GM21825 (cell line): ENCODE data around the gene KRT40.

Experiments
- ATAC-seq: cut with Tn5 transposase; IDR thresholded peaks from one replicate; pipeline ENCODE4 v1.9.1; 2021; ENCODE audit warnings: mild to moderate bottlenecking, moderate library complexity; ENCODE audit not compliant: unreplicated experiment

KRT40 gene

GRCh38 chr17:40953881-40954280, 30.2 kb downstream of the KRT40 start:
- no peak for ATAC-seq

DNA sequence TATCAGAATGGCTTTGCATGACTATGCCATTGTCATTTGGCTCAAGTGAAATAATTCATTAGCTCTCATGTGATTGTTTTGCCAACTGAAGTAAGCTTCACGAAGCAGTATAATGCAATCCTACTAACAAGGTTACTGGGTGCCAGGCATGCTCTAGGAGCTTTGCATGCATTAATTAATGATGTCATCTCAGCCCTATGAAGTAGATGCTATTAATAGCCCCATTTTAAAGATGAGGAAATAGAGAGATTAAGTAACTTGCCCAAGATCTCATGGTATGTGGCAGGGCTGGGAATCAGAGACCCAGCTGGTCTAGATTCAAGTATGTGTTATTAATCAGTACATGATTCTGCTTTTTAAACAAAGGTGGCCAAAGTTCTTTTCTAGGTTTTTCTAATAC, 31.5 kb downstream of the KRT40 start:
- no peak for ATAC-seq

GRCh38 chr17:40952154-40952553, 32.0 kb downstream of the KRT40 start:
- no peak for ATAC-seq

DNA sequence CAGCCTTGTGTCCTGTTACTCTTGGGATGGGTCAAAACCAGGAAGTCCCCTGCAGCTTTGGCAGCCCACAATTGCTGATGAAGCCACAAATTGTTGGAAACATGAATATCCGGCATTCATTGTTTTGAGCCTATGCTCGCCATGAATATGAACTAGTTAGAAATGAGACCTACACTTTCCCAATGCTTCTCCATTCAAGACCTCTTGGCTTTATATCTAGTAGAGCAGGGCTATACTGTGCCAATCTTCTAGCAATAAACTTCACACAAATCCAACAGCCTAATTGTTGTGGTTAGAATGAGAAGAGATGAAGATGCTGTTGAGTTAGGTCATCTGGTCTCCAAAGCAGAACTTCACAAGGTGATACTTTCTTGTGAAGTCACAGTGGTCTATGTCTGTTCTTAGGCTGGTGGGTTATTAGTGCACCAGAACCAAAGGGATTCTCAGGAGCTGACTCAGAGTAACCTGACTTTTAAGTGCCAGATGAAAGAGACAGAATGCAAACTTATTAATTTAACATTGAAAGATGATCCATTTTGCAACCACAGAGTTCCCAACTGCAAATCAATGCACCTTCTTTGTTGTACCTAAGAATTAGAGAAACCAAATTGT, 33.0 kb downstream of the KRT40 start:
- no peak for ATAC-seq

DNA sequence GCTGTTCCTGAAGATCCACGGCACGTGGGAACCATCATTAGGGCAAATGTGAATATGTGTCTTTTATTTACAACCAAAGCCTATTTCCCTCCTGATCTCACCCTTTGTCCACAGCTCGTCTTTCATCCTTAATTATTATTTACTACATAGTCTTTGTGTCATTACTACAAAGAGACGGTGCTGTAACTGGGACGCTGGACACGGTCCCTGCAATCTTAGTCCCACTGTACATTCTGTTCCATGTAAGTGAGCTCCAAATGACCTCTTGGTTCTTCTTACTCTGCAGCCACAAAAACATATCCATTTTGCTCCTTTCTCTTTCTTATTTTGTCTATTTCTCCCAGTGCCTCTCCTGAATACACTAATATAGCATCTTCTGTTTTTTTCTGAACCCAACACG, 34.0 kb downstream of the KRT40 start:
- ATAC-seq, result no peak

DNA sequence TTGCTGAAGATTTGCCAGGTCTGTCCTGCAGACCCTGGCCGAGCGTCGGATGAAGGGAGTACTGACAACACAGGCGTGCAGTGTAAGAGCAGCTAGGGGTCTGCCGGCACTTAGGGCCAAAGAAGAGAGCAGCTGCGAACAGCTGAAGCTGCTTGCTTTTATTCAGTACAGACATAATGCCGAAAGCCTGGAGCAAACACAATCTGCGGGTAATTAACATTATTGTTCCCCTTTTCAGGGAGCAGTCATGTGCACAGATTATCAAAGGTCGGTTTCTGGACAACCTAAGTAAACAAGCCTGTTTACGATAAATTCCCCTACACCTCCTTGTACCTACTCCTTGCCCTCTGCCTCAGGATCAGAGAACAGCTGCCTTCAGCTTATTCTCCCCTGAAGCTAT, 34.7 kb downstream of the KRT40 start:
- no peak for ATAC-seq

DNA sequence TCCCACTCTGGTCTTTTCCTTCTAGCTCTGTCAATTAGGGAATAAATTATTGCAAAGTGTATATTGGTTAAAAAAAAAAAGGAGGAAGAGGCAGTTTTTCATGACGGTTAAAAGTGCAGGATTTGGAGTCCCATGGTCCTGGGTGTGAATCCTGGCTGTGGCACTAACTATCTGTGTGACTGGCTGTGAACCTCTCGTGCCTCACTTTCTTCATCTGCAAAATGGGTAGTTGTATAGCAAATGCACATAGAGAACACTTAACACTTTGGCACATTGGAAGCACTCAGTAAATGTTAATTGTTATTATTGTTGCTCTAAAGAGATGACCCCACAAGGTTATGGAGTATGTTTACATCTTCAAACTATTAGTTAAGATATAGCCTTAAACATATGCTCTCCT, 36.2 kb downstream of the KRT40 start:
- ATAC-seq, result no peak

DNA sequence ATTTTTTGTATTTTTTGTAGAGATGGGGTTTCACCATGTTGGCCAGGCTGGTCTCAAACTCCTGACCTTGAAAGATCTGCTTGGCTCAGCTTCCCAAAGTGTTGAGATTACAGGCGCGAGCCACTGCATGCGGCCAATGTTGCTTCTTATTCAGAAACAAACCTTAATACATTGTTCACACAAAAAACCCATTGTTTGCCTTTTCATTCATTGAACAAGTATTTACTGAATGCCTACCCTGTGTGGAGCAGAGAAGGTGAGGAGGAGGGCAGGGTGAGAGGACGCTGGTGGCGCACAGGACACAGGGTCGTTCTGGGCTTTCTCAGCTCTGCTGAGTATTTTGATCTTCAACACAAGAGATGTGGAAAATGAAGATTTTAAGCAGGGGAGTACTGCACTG, 38.7 kb downstream of the KRT40 start:
- no peak for ATAC-seq

- ATAC-seq, result no peak
Observed at GRCh38 chr17:40944531-40944930, 39.6 kb downstream of the KRT40 start.

DNA sequence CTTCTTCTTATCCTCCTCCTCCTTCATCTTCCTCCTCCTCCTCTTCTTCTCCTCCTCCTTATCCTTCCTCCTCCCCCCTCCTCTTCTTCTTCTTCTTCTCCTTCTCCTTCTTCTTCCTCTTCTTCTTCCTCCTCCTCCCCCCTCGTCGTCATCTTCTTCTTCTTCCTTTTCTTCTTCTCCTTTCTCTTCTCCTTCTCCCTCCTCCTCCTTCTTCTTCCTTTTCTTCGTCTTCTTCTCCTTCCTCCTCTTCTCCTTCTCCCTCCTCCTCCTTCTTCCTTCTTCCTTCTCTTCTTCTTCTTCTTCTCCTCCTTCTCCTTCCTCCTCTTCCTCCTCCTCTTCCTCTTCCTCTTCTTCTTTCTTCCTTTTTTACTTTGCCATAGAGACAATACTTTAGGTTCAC, 41.6 kb downstream of the KRT40 start:
- ATAC-seq, result no peak

GRCh38 chr17:40940266-40940665, 43.9 kb downstream of the KRT40 start:
- ATAC-seq, result no peak

DNA sequence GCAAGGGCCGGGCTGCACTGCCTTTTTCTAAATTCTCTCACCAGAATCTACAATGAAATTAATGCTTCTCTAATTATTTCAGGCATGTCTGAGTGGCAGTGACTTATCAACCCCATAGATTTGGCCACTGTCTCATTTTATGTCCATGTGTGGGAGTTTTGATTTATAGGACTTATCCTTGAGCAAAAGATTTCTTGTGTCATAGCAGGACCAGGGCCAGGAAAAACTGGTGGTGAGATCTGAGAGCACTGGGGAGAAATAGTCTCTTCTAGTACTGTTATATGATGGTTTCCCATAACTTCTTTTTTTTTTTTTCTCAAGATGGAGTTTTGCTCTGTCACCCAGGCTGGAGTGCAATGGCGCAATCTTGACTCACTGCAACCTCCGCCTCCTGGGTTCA, 45.1 kb downstream of the KRT40 start:
- no peak for ATAC-seq

- ATAC-seq, result no peak
Observed at GRCh38 chr17:40937384-40937819, 46.7 kb downstream of the KRT40 start, which contains the start of gene KRT23. Gene KRT23 (minus strand): TSS chr17:40937646. CDS start chr17:40936603, 1,043 bp downstream.

DNA sequence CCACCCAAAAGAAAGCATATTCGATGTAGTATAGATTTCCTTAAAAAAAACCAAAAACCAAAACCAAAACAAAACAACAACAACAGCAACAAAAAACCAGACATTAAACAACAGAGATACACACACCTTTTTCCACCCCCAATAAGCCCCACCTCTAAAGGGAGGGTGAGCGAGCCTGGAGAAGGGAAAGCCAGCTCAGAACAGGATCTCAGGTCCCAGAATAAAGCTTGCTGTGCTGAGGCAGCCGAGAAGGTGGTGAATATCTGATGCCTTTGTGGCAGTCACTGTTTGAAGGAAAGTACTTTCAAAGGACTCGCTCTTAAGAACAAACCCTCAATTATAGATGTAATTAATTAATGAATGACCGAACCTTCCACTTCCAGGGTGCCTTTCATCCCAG, 47.1 kb downstream of the KRT40 start:
- ATAC-seq, result no peak

DNA sequence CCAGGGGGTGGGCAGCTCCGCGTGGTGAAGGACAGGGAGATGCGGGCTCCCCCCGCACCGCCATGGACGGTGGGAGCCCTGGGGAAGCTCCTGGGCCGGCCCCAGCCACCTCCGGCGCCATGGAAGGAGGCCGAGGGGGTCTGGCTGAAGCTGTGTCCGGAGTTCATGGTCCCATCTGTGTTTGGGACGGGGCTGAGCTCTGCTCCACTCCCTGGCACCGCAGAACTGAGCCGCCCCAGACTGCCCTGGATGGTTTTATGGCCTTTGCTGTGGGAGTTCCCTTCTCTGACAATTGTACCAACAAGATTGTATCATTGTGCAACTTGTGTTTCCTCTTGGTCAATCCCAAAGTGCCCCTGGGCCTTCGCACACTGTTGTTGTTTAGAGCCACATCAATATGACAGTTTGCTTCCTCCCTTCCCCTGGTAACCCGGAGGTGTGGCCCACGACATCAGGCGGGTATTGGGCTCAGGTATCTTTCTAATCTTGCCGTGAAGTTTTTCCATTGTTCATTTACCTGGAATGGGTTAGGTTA, 47.6 kb downstream of the KRT40 start:
- no peak for ATAC-seq

DNA sequence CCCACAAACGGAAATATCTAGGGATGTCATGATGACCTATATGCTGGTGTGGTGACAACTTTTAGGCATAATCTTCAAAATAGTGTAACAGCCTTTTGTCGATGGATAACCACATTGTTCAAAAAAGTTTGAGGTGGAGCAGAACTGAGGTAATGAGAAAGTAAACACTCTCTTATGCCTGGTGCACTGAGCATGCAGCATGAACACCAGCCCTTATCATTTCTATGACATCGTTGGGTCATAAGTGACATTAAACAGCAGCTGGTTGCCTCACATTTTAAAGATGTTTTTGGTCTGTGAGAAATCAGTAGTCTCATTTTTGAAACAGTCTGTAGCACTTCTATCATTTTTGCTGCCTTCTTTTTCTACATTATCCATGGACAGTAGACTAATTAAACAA, 48.5 kb downstream of the KRT40 start:
- ATAC-seq, result no peak

- no peak for ATAC-seq
Observed at GRCh38 chr17:40932608-40933007, 51.5 kb downstream of the KRT40 start.

DNA sequence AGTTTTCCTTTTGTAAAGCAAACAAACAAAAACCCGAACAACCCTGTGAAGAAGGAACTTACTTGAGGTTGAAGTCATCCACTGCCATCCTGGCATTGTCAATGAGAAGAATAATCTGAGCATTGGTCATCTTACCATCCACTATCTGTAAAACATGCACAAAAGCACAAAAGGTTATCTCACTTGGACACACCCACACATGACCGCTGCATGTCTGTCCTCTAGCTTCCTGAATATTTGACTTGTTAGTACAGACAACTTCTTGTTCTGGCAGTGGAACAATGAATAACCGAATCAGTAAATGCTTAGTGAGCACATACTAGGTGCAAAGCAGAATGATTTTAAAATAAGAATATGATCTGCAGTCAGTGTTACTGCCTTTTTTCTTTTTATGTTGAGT, 52.8 kb downstream of the KRT40 start:
- ATAC-seq, result no peak
